Measurements from ENCODE around the gene NCAPG2.

- TF ChIP-seq GATA3 (IDR thresholded peaks at IDR 0.05; ENCODE audit: low read depth, low read length) (no peak), GATA2 (IDR thresholded peaks at IDR 0.05; ENCODE audit: low read depth, low read length) (no peak)
Observed at GRCh38 chr7:158722574-158723237, 18.1 kb upstream of the NCAPG2 start.
